Effector memory CD8-positive, alpha-beta T cell (primary cell): ENCODE results near the gene NFATC2IP.
A peak's percentile ranks its signal among the peaks of the same experiment; 100 is the strongest.
"Not testable (repeated sequence)": the region's sequence is repeated elsewhere in the genome, so short reads cannot be mapped to it uniquely, and the experiment has no call there.

ENCODE experiments used
- ATAC-seq: fragments of 150-1000 bp; cut with Tn5 transposase; replicated peaks from 2 replicates; pipeline ENCODE4 v1.10.0; 2021; ENCODE audit warnings: mild to moderate bottlenecking, moderate library complexity
- DNase-seq, 3 experiments: peaks; one replicate each; pipeline ENCODE4 v3.0.0; 2021
- H3K27ac Mint-ChIP-seq, 2 donors: one replicate each; pipeline ENCODE4 v1.8.0; 2022; ENCODE audit warnings: mild to moderate bottlenecking in 2 of 2, mixed read lengths in 2 of 2, moderate library complexity in 2 of 2
- H3K27me3 Mint-ChIP-seq, 2 donors: one replicate each; pipeline ENCODE4 v1.8.0; 2022; ENCODE audit warnings: mixed read lengths in 2 of 2
- H3K36me3 Mint-ChIP-seq: one replicate; pipeline ENCODE4 v1.8.0; 2022; ENCODE audit warnings: mild to moderate bottlenecking, moderate library complexity, mixed read lengths; ENCODE audit not compliant: insufficient read depth
- H3K4me1 Mint-ChIP-seq, 2 donors: one replicate each; pipeline ENCODE4 v1.8.0; 2022; ENCODE audit warnings: low read depth in 2 of 2, mixed read lengths in 2 of 2
- H3K4me3 Mint-ChIP-seq, 2 donors: one replicate each; pipeline ENCODE4 v1.8.0; 2022; ENCODE audit warnings: mild to moderate bottlenecking in 2 of 2, mixed read lengths in 2 of 2, moderate library complexity in 2 of 2
- H3K9me3 Mint-ChIP-seq, 2 donors: one replicate each; pipeline ENCODE4 v1.8.0; 2022; ENCODE audit warnings: mixed read lengths in 2 of 2

Gene NFATC2IP

GRCh38 chr16:29000019-29000418 is 49.3 kb downstream of the NFATC2IP start:
- Mint-ChIP-seq H3K27me3 (no peaks in the 10 kb centered on the region), H3K4me3 (no peak overlapping the region), H3K4me1 (no peaks in the 10 kb centered on the region), H3K36me3 (no peaks in the 10 kb centered on the region), H3K27ac (no peak overlapping the region), H3K9me3 (no peaks in the 10 kb centered on the region)
- DNase-seq: no peak
- ATAC-seq: no peak

DNA sequence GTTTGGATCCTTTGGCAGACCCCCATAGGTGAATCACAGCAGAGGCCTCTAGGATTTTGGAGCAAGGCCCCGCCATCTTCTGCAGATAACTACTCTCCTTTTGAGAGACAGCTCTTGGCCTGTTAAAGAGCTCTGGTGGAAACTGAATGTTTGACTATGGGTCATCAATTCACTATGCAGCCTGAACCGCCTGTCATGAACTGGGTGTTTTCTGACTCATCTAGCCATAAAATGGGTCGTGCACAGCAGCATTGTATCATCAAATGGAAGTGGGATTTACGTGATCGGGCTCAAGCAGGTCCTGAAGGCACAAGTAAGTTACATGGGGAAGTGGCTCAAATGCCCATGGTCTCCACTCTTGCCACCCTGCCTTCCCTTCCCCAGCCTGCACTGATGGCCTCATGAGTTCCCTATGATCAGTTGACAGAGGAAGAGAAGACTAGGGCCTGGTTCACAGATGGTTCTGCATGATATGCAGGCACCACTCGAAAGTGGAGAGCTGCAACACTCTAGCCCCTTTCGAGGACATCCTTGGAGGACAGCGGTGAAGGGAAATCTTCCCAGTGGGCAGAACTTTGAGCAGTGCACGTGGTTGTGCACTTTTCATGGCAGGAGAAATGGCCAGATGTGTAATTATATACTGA is 53.9 kb downstream of the NFATC2IP start:
- peaks cover 14 to 18% of the 10 kb centered on the region in 2 donors for H3K4me1 Mint-ChIP-seq
- not testable (repeated sequence) for H3K36me3 Mint-ChIP-seq, H3K27me3 Mint-ChIP-seq, H3K4me3 Mint-ChIP-seq, H3K27ac Mint-ChIP-seq, DNase-seq, ATAC-seq, H3K9me3 Mint-ChIP-seq

GRCh38 chr16:29007730-29008593 is 57.2 kb downstream of the NFATC2IP start:
- H3K4me3 Mint-ChIP-seq: peak overlapping the region; percentile 36 to 60
- H3K9me3 Mint-ChIP-seq: no peaks in the 10 kb centered on the region
- H3K27ac Mint-ChIP-seq: peak overlapping the region; percentile 83 to 92
- no peaks in the 10 kb centered on the region for H3K27me3 Mint-ChIP-seq
- ATAC-seq (peak; percentile 88), DNase-seq (peak in 2 of 3 experiments; percentile 31 to 37)
- peaks cover 22 to 30% of the 10 kb centered on the region in 2 donors for H3K4me1 Mint-ChIP-seq
- no peaks in the 10 kb centered on the region for H3K36me3 Mint-ChIP-seq

DNA sequence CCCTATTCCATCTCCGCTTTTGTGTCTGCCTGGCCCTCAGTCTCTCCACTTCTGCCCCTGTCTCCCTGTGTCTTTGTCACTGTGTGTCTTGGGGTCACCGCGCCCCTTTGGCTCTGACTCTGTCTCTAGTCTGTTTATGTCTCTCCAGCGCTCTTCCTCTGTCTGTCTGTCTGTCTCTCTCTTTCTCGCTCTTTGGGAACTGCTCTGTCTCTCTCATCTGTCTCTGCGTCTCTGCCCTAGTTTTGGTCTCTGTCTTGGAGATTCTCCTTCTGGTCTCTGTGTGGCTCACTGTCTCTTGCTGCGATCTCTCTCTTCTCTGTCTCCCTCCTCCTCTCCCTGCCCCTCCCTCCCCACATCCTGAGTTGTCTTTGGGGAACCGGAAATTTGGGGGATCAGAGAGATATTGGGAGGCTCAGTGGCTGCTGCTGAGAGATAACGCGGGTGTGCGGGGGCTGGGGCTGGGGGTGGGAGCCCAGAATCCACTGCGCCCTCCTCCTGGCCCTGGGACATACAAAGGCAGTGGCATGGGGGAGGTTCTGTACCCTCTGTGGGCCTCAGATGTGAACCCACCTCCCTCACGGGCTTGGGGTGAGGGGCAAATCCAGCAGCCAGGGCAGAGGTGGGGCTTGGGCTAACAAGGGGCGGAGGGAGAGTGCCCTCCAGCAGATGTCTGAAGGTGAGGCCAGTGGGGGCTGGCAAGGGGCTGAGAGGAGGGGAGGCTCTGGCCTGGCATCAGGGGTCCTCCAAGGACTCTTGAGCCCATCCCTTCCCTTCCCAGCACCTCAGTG is 58.5 kb downstream of the NFATC2IP start:
- peaks cover 24 to 38% of the 10 kb centered on the region in 2 donors for H3K4me1 Mint-ChIP-seq
- peak overlapping the region; percentile 10 to 83 for H3K27ac Mint-ChIP-seq
- H3K4me3 Mint-ChIP-seq: peak overlapping the region; percentile 50 to 60
- DNase-seq (no peak), ATAC-seq (no peak)
- H3K36me3 Mint-ChIP-seq: no peaks in the 10 kb centered on the region
- no peaks in the 10 kb centered on the region for H3K9me3 Mint-ChIP-seq
- H3K27me3 Mint-ChIP-seq: no peaks in the 10 kb centered on the region

- Mint-ChIP-seq H3K4me3 (peak overlapping the region in 1 of 2 donors; percentile 60), H3K27me3 (no peaks in the 10 kb centered on the region), H3K27ac (peak overlapping the region in 1 of 2 donors; percentile 83), H3K4me1 (peaks cover 24 to 42% of the 10 kb centered on the region in 2 donors), H3K36me3 (no peaks in the 10 kb centered on the region), H3K9me3 (no peaks in the 10 kb centered on the region)
- DNase-seq (no peak), ATAC-seq (no peak)
These were observed 59.1 kb downstream of the NFATC2IP start for GRCh38 chr16:29009838-29010166.

GRCh38 chr16:29011112-29011511 is 60.4 kb downstream of the NFATC2IP start:
- no peak for ATAC-seq
- Mint-ChIP-seq H3K36me3 (no peaks in the 10 kb centered on the region), H3K27me3 (no peaks in the 10 kb centered on the region), H3K4me3 (no peak overlapping the region), H3K4me1 (peaks cover 24 to 43% of the 10 kb centered on the region in 2 donors), H3K9me3 (no peaks in the 10 kb centered on the region), H3K27ac (peak overlapping the region in 1 of 2 donors; percentile 10)
- no peak for DNase-seq

GRCh38 chr16:29011851-29012250 is 61.1 kb downstream of the NFATC2IP start:
- Mint-ChIP-seq H3K9me3 (no peaks in the 10 kb centered on the region), H3K4me3 (no peak overlapping the region), H3K4me1 (peaks cover 24 to 43% of the 10 kb centered on the region in 2 donors), H3K36me3 (no peaks in the 10 kb centered on the region), H3K27me3 (no peaks in the 10 kb centered on the region), H3K27ac (peak overlapping the region; percentile 26 to 90)
- no peak for ATAC-seq
- no peak for DNase-seq

DNA sequence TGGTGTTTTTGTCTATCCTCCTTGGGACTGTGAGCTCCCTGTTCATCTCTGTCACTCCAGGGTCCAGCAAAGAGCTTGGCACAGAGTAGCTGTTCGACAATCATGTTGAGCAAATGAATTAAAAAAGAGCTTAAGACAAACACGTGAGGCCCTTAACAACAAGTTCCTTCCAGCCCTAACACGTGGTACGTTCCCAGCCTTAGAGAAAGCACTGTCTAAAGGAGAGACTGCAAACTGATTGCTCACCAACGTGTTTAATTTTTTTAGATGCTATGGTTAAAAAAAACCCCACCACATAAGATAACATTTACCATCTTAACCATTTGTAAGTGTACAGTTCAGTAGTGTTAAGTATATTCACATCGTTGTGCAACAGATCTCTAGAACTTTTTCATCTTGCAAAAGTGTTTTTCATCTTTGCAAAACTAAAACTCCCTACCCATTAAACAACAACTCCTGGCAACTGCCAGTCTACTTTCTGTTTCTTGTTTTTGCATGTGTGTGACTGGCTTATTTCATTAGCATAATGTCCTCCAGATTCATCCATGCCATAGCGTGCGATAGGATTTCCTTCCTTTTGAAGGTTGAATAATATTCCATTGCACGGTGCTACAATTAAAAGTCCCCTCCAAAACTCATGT is 62.3 kb downstream of the NFATC2IP start:
- Mint-ChIP-seq H3K9me3 (no peaks in the 10 kb centered on the region), H3K27ac (peak overlapping the region; percentile 26 to 90), H3K4me1 (peaks cover 20 to 37% of the 10 kb centered on the region in 2 donors), H3K4me3 (peak overlapping the region in 1 of 2 donors; percentile 32), H3K36me3 (no peaks in the 10 kb centered on the region), H3K27me3 (no peaks in the 10 kb centered on the region)
- ATAC-seq (peak; percentile 64), DNase-seq (no peak)

DNA sequence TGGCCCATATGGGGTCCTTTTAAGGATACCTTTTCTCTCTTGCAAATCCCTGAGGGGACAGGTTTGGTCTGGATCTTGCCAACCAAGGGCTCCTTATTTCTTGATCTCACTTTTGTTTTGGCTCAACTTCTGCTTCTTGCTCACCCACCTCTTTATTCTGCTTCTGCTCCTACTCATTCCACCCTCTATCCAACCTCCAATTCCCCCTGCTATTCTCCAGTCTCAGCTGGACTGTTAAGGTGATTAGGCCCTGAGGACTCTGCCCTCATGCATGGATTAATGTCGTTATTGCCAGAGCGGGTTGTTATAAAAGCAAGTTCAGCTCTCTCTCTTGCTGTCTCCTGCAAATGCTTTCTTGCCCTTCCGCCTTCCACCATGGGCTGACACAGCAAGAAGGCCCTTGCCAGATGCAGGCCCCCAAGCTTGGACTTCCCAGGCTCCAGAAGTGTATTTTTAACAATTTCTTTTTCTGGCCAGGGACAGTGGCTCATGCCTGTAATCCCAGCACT is 63.9 kb downstream of the NFATC2IP start:
- Mint-ChIP-seq H3K4me3 (no peak overlapping the region), H3K9me3 (no peaks in the 10 kb centered on the region), H3K4me1 (peaks cover 10 to 25% of the 10 kb centered on the region in 2 donors), H3K36me3 (no peaks in the 10 kb centered on the region), H3K27me3 (no peaks in the 10 kb centered on the region), H3K27ac (peak overlapping the region in 1 of 2 donors; percentile 58)
- DNase-seq (no peak), ATAC-seq (no peak)
